Measurements from ENCODE around the gene STXBP6.

Gene STXBP6

DNA sequence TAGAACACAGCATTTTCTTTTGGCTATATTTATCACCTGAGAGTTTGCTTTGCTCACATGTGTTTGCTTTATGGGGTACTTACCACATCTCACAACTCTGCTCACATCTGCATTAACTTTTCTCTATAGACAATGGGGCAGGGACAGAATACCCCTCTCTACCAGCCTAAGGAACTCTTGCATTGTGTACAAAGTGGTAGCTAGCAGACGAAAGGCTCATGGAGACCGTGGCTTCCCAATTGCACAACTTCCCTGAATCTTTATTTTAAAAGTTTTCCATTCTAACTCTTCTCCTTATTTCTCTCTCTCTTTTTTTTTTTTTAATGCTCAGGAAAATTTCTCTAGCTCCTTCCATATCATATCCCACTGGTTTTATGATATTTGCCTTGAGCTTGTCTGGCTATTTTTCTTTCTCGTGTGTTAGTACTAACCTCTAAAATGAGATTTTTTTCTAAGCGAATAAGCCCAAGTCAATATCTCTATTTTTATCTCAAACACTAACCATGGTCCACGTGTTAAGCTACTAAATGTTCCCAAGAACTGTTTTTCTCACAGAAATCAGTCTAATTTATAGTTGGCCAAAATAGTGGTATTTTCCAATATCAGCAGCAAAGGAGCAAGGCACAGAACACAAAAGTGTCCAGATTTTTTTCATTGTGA is 155.2 kb downstream of the STXBP6 start:
- H3K4me3 ChIP-seq (ENCODE audit: low read depth, low read length): no peak overlapping the region
- TF ChIP-seq, protein P1, sequence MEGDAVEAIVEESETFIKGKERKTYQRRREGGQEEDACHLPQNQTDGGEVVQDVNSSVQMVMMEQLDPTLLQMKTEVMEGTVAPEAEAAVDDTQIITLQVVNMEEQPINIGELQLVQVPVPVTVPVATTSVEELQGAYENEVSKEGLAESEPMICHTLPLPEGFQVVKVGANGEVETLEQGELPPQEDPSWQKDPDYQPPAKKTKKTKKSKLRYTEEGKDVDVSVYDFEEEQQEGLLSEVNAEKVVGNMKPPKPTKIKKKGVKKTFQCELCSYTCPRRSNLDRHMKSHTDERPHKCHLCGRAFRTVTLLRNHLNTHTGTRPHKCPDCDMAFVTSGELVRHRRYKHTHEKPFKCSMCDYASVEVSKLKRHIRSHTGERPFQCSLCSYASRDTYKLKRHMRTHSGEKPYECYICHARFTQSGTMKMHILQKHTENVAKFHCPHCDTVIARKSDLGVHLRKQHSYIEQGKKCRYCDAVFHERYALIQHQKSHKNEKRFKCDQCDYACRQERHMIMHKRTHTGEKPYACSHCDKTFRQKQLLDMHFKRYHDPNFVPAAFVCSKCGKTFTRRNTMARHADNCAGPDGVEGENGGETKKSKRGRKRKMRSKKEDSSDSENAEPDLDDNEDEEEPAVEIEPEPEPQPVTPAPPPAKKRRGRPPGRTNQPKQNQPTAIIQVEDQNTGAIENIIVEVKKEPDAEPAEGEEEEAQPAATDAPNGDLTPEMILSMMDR (conservative IDR thresholded peaks at IDR 0.05; ENCODE audit: low read depth, low read length): no peak
- DNase-seq (ENCODE audit: low read depth): no peak

DNA sequence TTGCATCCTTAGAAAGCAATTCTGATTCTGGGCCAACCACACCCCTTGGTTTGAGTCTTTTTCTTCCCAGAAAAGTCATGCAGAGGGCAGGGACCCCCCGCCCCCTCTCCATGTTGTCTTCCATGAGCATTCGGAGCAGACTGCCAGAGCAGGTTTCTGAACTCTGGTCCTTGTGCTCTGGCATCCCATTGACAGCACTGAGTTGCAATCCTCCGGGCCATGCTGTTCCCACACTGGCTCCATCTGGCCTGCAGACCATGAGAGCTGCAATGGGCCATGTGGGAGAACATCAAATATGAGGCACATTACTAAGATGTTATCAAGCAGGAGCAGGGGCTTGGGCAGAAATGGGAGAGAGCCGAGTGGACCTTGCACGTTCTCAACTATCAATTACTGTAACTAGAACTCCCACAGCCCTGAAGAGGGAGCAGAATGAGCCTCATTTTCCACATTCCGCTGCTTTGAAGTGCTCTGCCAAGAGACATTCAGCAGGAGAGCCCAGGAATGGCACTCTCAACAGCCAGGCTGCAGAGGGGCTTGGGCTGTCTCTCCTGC is 157.4 kb downstream of the STXBP6 start:
- DNase-seq (ENCODE audit: low read depth): no peak
- TF ChIP-seq, protein P1 (conservative IDR thresholded peaks at IDR 0.05; ENCODE audit: low read depth, low read length): no peak
- H3K4me3 ChIP-seq (ENCODE audit: low read depth, low read length): no peak overlapping the region

DNA sequence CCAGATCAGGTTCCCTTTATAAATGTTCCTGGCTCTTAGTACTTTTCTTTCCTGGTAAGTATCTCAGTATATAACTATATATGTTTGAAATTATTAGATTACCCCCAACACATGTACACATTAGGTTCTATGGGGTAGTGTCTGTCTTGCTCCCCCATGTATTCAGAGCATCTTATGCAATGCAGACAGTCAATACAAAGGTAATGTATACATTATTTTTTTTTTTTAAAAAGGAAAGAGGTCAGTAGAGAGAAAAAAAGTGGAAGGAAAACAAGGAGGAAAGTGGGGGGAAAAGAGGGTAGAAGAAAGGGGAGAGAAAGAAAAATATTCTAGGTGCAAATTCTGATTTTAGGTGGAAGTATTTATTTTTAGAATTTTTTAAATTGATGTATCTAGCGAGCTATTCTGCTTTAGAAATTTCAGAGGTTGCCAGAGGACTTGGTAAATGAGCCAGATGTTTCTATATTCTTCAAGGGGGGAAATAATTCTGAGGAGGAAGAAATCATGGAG is 157.9 kb downstream of the STXBP6 start:
- DNase-seq (ENCODE audit: low read depth): no peak
- TF ChIP-seq, protein P1 (conservative IDR thresholded peaks at IDR 0.05; ENCODE audit: low read depth, low read length): no peak
- no peak overlapping the region for H3K4me3 ChIP-seq (ENCODE audit: low read depth, low read length)

DNA sequence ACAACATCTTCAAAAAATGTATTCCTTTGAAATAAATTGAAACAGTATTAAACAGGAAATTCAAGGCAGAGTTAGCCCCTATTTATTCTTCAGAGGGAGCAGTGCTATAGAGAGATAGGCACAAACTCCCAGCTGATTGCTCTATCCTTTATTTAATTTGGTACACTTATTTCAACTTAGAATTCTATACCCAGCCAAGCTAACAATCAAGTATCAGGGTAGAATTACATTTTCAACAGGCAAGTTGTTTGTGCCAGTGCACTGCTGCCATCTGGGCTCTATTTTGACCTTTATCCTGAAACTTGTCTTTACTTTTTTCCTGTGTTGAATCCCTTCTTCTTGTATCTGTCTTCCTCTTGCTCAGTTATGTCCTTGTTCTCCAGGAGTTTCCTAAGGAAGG is 159.2 kb downstream of the STXBP6 start:
- TF ChIP-seq, protein P1 (conservative IDR thresholded peaks at IDR 0.05; ENCODE audit: low read depth, low read length): no peak
- no peak overlapping the region for H3K4me3 ChIP-seq (ENCODE audit: low read depth, low read length)

DNA sequence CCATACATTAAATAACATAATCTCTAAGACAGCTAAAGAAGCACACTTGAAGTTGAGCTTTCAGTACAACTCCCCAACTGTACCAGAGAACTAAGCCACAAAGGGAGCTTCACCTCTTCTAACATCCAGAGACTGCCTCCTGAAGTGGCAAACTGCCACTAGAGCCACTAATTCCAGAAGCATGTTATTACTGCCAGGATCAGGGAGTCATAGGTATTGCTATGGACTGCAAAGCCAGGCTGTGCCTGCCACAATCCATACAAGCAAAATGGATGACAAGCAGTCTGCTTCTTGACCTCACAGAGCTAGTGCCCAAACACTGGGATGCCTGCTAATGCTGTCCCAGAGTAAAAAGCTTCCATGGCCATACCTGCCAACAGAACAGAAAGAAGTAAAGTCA is 160.1 kb downstream of the STXBP6 start:
- H3K4me3 ChIP-seq (ENCODE audit: low read depth, low read length): no peak overlapping the region
- DNase-seq (ENCODE audit: low read depth): no peak

More for the DNA sequence above, 159.2 kb downstream of the STXBP6 start:
- no peak for DNase-seq (ENCODE audit: low read depth)

DNA sequence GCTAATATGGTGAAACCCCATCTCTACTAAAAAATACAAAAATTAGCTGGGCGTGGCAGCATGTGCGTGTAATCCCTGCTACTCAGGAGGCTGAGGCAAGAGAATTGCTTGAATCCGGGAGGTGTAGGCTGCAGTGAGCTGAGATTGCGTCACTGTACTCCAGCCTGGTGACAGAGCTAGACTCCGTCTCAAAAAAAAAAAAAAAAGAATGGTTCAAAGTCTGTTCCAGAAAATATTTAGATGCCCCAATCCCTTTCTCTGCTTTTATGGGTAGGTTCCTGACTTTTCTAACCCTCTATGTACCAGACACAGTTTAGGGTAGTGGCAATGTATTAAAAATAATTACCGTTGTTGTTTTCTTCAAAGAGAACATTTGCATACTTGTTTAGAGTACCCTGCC is 161.4 kb downstream of the STXBP6 start:
- no peak for DNase-seq (ENCODE audit: low read depth)
- no peak overlapping the region for H3K4me3 ChIP-seq (ENCODE audit: low read depth, low read length)
- TF ChIP-seq, protein P1 (conservative IDR thresholded peaks at IDR 0.05; ENCODE audit: low read depth, low read length): no peak

More for the DNA sequence above, 160.1 kb downstream of the STXBP6 start:
- TF ChIP-seq, protein P1 (conservative IDR thresholded peaks at IDR 0.05; ENCODE audit: low read depth, low read length): no peak
